ENCODE data around the gene VAMP5. TPM values are rescaled to one million over a fixed set of nuclear protein-coding genes. Genes with fewer than 3 reads are reported as not detected.
A peak's percentile ranks its signal among the peaks of the same experiment; 100 is the strongest.
"Not testable (repeated sequence)": the region's sequence is repeated elsewhere in the genome, so short reads cannot be mapped to it uniquely, and the experiment has no call there.

Gene VAMP5
- total and polyA plus RNA-seq, 10 donors: 58.5 to 129 (median 72.1) TPM

DNA sequence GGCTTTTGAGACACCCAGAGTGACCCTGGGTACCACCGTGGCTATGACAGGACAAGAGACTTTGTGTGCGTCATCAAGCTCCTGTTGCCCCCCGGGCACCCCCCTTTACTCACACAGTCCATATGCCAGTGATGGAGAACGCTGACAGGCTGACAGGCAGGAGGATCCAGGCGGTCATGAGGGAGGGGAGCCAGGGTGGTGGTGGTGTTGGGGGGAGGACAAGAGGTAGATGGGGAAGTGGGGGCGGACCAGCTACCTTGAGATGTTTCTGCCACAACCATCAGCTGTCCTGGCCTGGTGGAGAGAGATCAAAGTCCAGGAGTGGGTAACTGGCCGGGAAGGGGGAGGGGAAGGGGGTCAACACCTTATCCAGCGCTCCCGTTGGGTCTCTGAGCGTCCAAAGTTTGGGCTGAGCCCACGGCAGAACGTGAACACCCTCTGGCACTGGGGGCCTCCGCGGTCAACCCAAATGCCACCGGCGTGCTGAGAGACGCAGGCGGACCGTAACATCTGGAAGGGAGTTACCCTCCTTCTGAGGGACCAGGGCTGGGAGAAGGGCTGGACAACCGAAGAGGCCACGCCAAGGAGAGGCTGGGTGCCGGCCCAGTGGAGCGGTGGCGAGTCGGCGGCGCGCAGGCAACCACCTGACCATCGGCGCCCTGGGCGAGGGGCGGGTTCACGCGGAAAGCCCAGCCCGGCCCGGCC, 17.7 kb downstream of the VAMP5 start:
- H3K9me3 ChIP-seq: no peaks in the 10 kb centered on the region
- peak overlapping the region; percentile 70 to 94 (median 86) for H3K4me3 ChIP-seq
- peaks cover 0 to 55% (median 20%) of the 10 kb centered on the region in 6 donors for H3K36me3 ChIP-seq
- H3K4me1 ChIP-seq: peaks cover 28 to 93% (median 59%) of the 10 kb centered on the region in 6 donors
- intact Hi-C loops (cut with DNase I; ENCODE audit: low total_unique reads): no loop called here
- peak overlapping the region; percentile 76 to 92 (median 88) for H3K27ac ChIP-seq
- peak; percentile 82 for DNase-seq
- H3K27me3 ChIP-seq (replicated peaks in 1 of 7): no peaks in the 10 kb centered on the region
- 8 to 14% (median 8%) methylated on average over 14 to 36 of the region's 36 CpGs for WGBS, 5 donors
- TF ChIP-seq, protein P1, sequence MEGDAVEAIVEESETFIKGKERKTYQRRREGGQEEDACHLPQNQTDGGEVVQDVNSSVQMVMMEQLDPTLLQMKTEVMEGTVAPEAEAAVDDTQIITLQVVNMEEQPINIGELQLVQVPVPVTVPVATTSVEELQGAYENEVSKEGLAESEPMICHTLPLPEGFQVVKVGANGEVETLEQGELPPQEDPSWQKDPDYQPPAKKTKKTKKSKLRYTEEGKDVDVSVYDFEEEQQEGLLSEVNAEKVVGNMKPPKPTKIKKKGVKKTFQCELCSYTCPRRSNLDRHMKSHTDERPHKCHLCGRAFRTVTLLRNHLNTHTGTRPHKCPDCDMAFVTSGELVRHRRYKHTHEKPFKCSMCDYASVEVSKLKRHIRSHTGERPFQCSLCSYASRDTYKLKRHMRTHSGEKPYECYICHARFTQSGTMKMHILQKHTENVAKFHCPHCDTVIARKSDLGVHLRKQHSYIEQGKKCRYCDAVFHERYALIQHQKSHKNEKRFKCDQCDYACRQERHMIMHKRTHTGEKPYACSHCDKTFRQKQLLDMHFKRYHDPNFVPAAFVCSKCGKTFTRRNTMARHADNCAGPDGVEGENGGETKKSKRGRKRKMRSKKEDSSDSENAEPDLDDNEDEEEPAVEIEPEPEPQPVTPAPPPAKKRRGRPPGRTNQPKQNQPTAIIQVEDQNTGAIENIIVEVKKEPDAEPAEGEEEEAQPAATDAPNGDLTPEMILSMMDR (IDR thresholded peaks at IDR 0.05 in 8 of 11, conservative IDR thresholded peaks at IDR 0.05 in 3 of 11): no peak
- TF ChIP-seq POLR2A (IDR thresholded peaks at IDR 0.05) (no peak), POLR2AphosphoS5 (IDR thresholded peaks at IDR 0.05) (no peak)

- Histone ChIP-seq H3K27me3 (replicated peaks in 1 of 7) (no peaks in the 10 kb centered on the region), H3K4me3 (peak within 1 kb of the TSS; percentile 70 to 94 (median 86)), H3K27ac (peak within 1 kb of the TSS; percentile 76 to 92 (median 88)), H3K4me1 (peaks cover 22 to 93% (median 56%) of the 10 kb centered on the region in 6 donors), H3K9me3 (no peaks in the 10 kb centered on the region), H3K36me3 (peaks cover 0 to 55% (median 13%) of the 10 kb centered on the region in 6 donors)
- WGBS, 5 donors: 0 to 1% (median 1%) methylated on average over 15 to 73 of the region's 73 CpGs
- intact Hi-C loops (cut with DNase I; ENCODE audit: low total_unique reads): no loop called here
- TF ChIP-seq POLR2A (IDR thresholded peaks at IDR 0.05) (peak in 2 of 3 donors; percentile 46 to 92), POLR2AphosphoS5 (IDR thresholded peaks at IDR 0.05) (peak; percentile 83 to 90 (median 88))
- TF ChIP-seq, protein P1 (IDR thresholded peaks at IDR 0.05 in 8 of 11, conservative IDR thresholded peaks at IDR 0.05 in 3 of 11): peak in 7 of 11 experiments; percentile 26 to 71 (median 61)
- peak; percentile 99 for DNase-seq
These were observed 18.4 kb downstream of the VAMP5 start, which contains the start of gene TMEM150A for GRCh38 chr2:85602476-85603234. TMEM150A (minus strand) TSS chr2:85602698; CDS start chr2:85601948, 750 bp downstream.

- 79 to 89% (median 82%) methylated on average over 3 of the region's 3 CpGs for WGBS, 5 donors
- H3K9me3 ChIP-seq; H3K27me3 ChIP-seq (replicated peaks in 1 of 7); DNase-seq; intact Hi-C loops (cut with DNase I; ENCODE audit: low total_unique reads): not testable (repeated sequence)
- H3K4me3 ChIP-seq: peak overlapping the region in 2 of 8 donors; percentile 74 to 77
- peaks cover 0 to 55% (median 16%) of the 10 kb centered on the region in 6 donors for H3K36me3 ChIP-seq
- H3K27ac ChIP-seq: peak overlapping the region in 1 of 8 donors; percentile 35
- peaks cover 22 to 93% (median 62%) of the 10 kb centered on the region in 6 donors for H3K4me1 ChIP-seq
These were observed 19.9 kb downstream of the VAMP5 start for GRCh38 chr2:85604133-85604444.

- WGBS, 5 donors: 73 to 80% (median 75%) methylated on average over 6 of the region's 6 CpGs
- Histone ChIP-seq H3K4me1 (peaks cover 22 to 93% (median 62%) of the 10 kb centered on the region in 6 donors), H3K27me3 (replicated peaks in 1 of 7) (no peaks in the 10 kb centered on the region), H3K9me3 (no peaks in the 10 kb centered on the region), H3K27ac (peak overlapping the region in 4 of 8 donors; percentile 6 to 52 (median 42)), H3K36me3 (peaks cover 0 to 55% (median 17%) of the 10 kb centered on the region in 6 donors), H3K4me3 (no peak overlapping the region)
- DNase-seq: no peak
- TF ChIP-seq, protein P1 (IDR thresholded peaks at IDR 0.05 in 8 of 11, conservative IDR thresholded peaks at IDR 0.05 in 3 of 11): no peak
- no peak for TF ChIP-seq POLR2A (IDR thresholded peaks at IDR 0.05)
- TF ChIP-seq POLR2AphosphoS5 (IDR thresholded peaks at IDR 0.05): no peak
- intact Hi-C loops (cut with DNase I; ENCODE audit: low total_unique reads): no loop called here
These were observed 20.5 kb downstream of the VAMP5 start for GRCh38 chr2:85604568-85605339.

Measured in spleen (tissue), 11 donors.